K562 (cell line): ENCODE measurements around the gene GUCA1A. TPM values are rescaled to one million over a fixed set of nuclear protein-coding genes. Genes with fewer than 3 reads are reported as not detected.

Experiments
- CC2D1A ChIP-seq: fragments of 450-650 bp; IDR thresholded peaks from 2 replicates; pipeline ENCODE4 v1.6.1; 2017; ENCODE audit warnings: mild to moderate bottlenecking
- CHD4 ChIP-seq: fragments of 200-600 bp; sonication (generic); IDR thresholded peaks from 3 replicates; pipeline ENCODE4 v1.6.1; 2012; ENCODE audit warnings: low read depth, mild to moderate bottlenecking, mixed read lengths, low read length, inconsistent platforms; ENCODE audit not compliant: insufficient read depth, insufficient replicate concordance, poor library complexity, severe bottlenecking
- E2F1 ChIP-seq: sonication (generic); formaldehyde crosslinking; IDR thresholded peaks from 2 replicates; pipeline ENCODE4 v1.8.1; 2023; ENCODE audit warnings: mild to moderate bottlenecking, missing genetic modification reagents, moderate library complexity
- EGR1 ChIP-seq: fragments of 450-650 bp; conservative IDR thresholded peaks from 2 replicates; pipeline ENCODE4 v1.6.1; 2017; ENCODE audit warnings: mild to moderate bottlenecking
- ELF1 ChIP-seq: fragments of 200-800 bp; sonication (Bioruptor generic); IDR thresholded peaks from 2 replicates; pipeline ENCODE4 v1.6.1; 2016; ENCODE audit warnings: missing genetic modification characterization, missing compliant biosample characterization
- ETV5 ChIP-seq: sonication (generic); formaldehyde crosslinking; IDR thresholded peaks from 2 replicates; pipeline ENCODE4 v1.4.0; 2020; ENCODE audit warnings: low read depth, mild to moderate bottlenecking, missing genetic modification reagents
- GABPB1 ChIP-seq: sonication (generic); formaldehyde crosslinking; IDR thresholded peaks from 2 replicates; pipeline ENCODE4 v1.8.0; 2022; ENCODE audit warnings: mild to moderate bottlenecking, missing genetic modification reagents
- HMGN3 ChIP-seq: IDR thresholded peaks from 2 replicates; pipeline ENCODE4 v1.6.1; 2011; ENCODE audit warnings: borderline replicate concordance, low read depth, mild to moderate bottlenecking, mixed read lengths, low read length; ENCODE audit not compliant: insufficient read length; ENCODE audit errors: extremely low read depth
- JUN ChIP-seq, 2 experiments: sonication (generic) in 1 of 2; formaldehyde crosslinking in 1 of 2; IDR thresholded peaks; 2 replicates each; pipeline versions ENCODE4 v1.6.1 to v1.8.0; 2012 to 2022; ENCODE audit warnings: borderline replicate concordance in 2 of 2, mild to moderate bottlenecking in 2 of 2, improper control_type of control experiment in 1 of 2, low read depth in 1 of 2, low read length in 1 of 2, missing genetic modification reagents in 1 of 2
- NRF1 ChIP-seq, 2 experiments: fragments of 450-650 bp; IDR thresholded peaks in 1 of 2; conservative IDR thresholded peaks in 1 of 2; 2 replicates each; pipeline ENCODE4 v1.6.1; 2014; ENCODE audit warnings: mild to moderate bottlenecking in 2 of 2
- NUFIP1 ChIP-seq: fragments of 450-650 bp; IDR thresholded peaks from 2 replicates; pipeline ENCODE4 v1.6.1; 2018; ENCODE audit not compliant: partially characterized antibody
- POLR3A ChIP-seq: IDR thresholded peaks from 2 replicates; pipeline ENCODE4 v1.6.1; 2011; ENCODE audit warnings: borderline replicate concordance, mild to moderate bottlenecking, moderate library complexity; ENCODE audit not compliant: insufficient read length, insufficient read depth; ENCODE audit errors: extremely low read depth
- PRPF4 ChIP-seq: fragments of 200-400 bp; formaldehyde crosslinking; IDR thresholded peaks from one replicate; pipeline ENCODE4 v1.6.1; 2017; ENCODE audit warnings: low read length, low read depth, mild to moderate bottlenecking; ENCODE audit not compliant: insufficient read depth, poor library complexity, severe bottlenecking
- RAD21 ChIP-seq, 2 experiments: fragments of 250-450 bp in 1 of 2; fragments of 450-650 bp in 1 of 2; sonication (Bioruptor Pico) in 1 of 2; formaldehyde crosslinking in 1 of 2; IDR thresholded peaks in 1 of 2; conservative IDR thresholded peaks in 1 of 2; 2 replicates each; pipeline versions ENCODE4 v1.4.0 to v1.8.0; 2020 to 2022; ENCODE audit warnings: mild to moderate bottlenecking in 2 of 2, moderate library complexity in 1 of 2
- RBM22 ChIP-seq: fragments of 200-400 bp; formaldehyde crosslinking; IDR thresholded peaks from 2 replicates; pipeline ENCODE4 v1.6.1; 2018; ENCODE audit warnings: low read length, low read depth; ENCODE audit not compliant: poor library complexity, severe bottlenecking
- SLC30A9 ChIP-seq: fragments of 250-450 bp; sonication (Bioruptor Pico); IDR thresholded peaks from 2 replicates; pipeline ENCODE4 v1.8.0; 2022; ENCODE audit warnings: mild to moderate bottlenecking, moderate library complexity
- SRSF3 ChIP-seq: fragments of 200-400 bp; formaldehyde crosslinking; IDR thresholded peaks from 2 replicates; pipeline ENCODE4 v1.6.1; 2016; ENCODE audit warnings: mild to moderate bottlenecking, low read length, moderate library complexity; ENCODE audit not compliant: insufficient read depth
- TSHZ1 ChIP-seq: fragments of 250-450 bp; sonication (Bioruptor Pico); IDR thresholded peaks from 2 replicates; pipeline ENCODE4 v1.4.0; 2020; ENCODE audit warnings: mild to moderate bottlenecking, moderate library complexity
- ZFP36 ChIP-seq: fragments of 150-350 bp; IDR thresholded peaks from 2 replicates; pipeline ENCODE4 v1.6.1; 2018; ENCODE audit warnings: low read length, low read depth; ENCODE audit not compliant: partially characterized antibody
- ZFP91 ChIP-seq: sonication (generic); formaldehyde crosslinking; IDR thresholded peaks from 2 replicates; pipeline ENCODE4 v1.8.0; 2022; ENCODE audit warnings: mild to moderate bottlenecking, missing genetic modification reagents
- ZNF121 ChIP-seq: sonication (generic); formaldehyde crosslinking; conservative IDR thresholded peaks from 2 replicates; pipeline ENCODE4 v1.8.0; 2022; ENCODE audit warnings: missing genetic modification reagents
- ZNF408 ChIP-seq: fragments of 250-450 bp; sonication (Bioruptor Pico); IDR thresholded peaks from 2 replicates; pipeline ENCODE4 v1.4.0; 2020; ENCODE audit warnings: low read depth, mild to moderate bottlenecking, moderate library complexity
- polyA plus RNA-seq, 8 experiments: library from polyadenylated mRNA; depleted of rRNA in 4 of 8; stranded (reverse) in 5 of 8; unstranded in 3 of 8; fragments of >200 nt; fragmentation: Nextera tagmentation in 2 of 8; fragmentation: Illumina TruSeq in 1 of 8; extraction: Ambion mirVana in 2 of 8; extraction: Trizol in 1 of 8; gene quantifications; 2 replicates each; pipeline versions ENCODE4 v1.2.1 to v1.2.3, GENCODE V29; 2011 to 2014; ENCODE audit warnings: inconsistent platforms in 1 of 8, missing spikeins in 1 of 8
- total RNA-seq, 7 experiments: library from RNA; depleted of rRNA in 6 of 7; stranded (reverse); fragments of >200 nt in 6 of 7; fragmentation: Illumina TruSeq in 2 of 7; extraction: Trizol in 2 of 7; gene quantifications; 2 replicates each; pipeline versions ENCODE4 v1.2.1 to v1.2.3, GENCODE V29; 2011 to 2021; ENCODE audit warnings: low replicate concordance in 1 of 7

Gene GUCA1A
- total and polyA plus RNA-seq, 9 of the 15 experiments (the other 6 are each of a cell fraction or from before 2014, with no cell fraction given), result not detected

DNA sequence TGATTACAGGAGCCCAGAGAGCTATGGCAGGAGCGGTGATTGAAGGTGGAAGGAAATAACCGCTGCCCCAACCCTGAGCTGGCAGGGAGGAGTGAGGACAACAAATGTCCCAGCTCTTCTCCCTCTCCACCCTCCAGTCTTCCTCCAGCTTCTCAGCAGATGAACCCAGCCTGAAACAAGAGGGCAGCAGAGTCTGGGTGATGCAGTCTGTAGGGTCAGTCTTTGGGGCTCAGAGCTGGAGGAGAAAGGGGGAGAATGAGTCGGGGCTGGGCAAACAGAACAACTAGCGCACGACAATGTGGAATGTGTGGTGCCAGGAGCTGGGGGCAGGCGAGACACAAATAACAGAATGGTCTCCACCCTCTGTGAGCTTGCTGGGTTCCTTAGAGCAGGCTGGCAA lies 4.5 kb upstream of the GUCA1A start (continued):
- TF ChIP-seq SLC30A9 (no peak), CHD4 (no peak), EGR1 (no peak), ZNF408 (no peak), CC2D1A (peak; percentile 61), POLR3A (no peak), PRPF4 (no peak), ZNF121 (no peak), HMGN3 (no peak), GABPB1 (CRISPR knock-in tag) (no peak), ZFP36 (no peak), JUN (IDR thresholded peaks at IDR 0.05; ENCODE audit: borderline replicate concordance, low read depth, low read length) (no peak), JUN (CRISPR knock-in tag; IDR thresholded peaks at IDR 0.05; ENCODE audit: borderline replicate concordance) (no peak), ELF1 (tag) (no peak), NRF1 (conservative IDR thresholded peaks at IDR 0.05 in 1 of 2, IDR thresholded peaks at IDR 0.05 in 1 of 2) (no peak), E2F1 (CRISPR knock-in tag) (no peak), ETV5 (no peak), SRSF3 (no peak), RAD21 (CRISPR knock-in tag; conservative IDR thresholded peaks at IDR 0.05 in 1 of 2, IDR thresholded peaks at IDR 0.05 in 1 of 2) (peak in 1 of 2 experiments; percentile 71; a peak in 3 of 4 replicates), TSHZ1 (no peak), RBM22 (no peak), ZFP91 (CRISPR knock-in tag) (no peak), NUFIP1 (no peak)
